HG03460 (cell line): ENCODE measurements around the gene ZNF682.
"Not testable (repeated sequence)": the region's sequence is repeated elsewhere in the genome, so short reads cannot be mapped to it uniquely, and the experiment has no call there.

ENCODE experiments used
- ATAC-seq: cut with Tn5 transposase; IDR thresholded peaks from one replicate; pipeline ENCODE4 v1.9.1; 2021; ENCODE audit not compliant: unreplicated experiment

The ZNF682 gene

DNA sequence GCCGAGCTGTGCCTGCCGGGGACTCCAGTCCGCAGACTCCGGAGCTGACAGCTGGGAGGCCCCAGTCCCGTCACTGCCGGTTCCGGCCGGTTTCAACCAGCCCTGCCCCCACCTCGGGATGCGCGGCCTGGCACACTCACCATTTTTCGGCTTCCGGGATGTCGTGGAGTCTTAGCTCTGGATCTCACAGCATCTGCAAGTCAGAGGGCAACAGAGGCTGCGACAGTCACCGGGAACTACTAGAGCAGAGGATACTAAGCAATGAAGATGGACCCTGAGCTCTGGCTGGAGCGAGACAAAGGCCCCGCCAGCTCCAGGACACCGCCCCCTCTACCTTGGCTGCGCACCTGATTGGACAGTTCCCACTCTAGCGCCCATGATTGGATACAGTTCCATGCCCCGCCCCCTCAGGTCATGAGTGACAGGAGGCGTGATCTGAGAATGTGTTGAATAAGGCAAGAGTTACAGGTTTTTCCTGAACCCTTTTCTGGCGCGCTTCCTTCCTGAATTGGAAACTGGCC lies at the start of gene ZNF682:
ZNF682 (minus strand) TSS at position 303 of the 521 bp plus-strand sequence; CDS start at position 143, 160 bp downstream.
- peak; percentile 98 for ATAC-seq

DNA sequence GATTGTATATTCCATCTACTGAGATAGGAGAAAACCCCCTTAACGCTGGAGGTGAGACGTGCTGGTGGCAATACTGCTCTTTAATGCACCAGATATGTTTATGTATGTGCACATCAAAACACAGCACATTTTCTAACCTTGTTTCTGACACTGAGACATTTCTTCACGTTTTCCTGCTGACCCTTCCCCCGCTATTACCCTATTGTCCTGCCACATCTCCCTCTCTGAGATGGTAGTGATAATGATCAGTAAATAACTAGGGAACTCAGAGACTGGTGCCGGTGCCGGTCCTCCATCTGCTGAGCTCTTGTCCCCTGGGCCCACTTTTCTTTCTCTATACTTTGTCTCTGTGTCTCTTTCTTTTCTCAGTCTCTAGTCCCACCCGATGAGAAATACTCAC lies 43.6 kb upstream of the ZNF682 start:
- ATAC-seq: not testable (repeated sequence)

DNA sequence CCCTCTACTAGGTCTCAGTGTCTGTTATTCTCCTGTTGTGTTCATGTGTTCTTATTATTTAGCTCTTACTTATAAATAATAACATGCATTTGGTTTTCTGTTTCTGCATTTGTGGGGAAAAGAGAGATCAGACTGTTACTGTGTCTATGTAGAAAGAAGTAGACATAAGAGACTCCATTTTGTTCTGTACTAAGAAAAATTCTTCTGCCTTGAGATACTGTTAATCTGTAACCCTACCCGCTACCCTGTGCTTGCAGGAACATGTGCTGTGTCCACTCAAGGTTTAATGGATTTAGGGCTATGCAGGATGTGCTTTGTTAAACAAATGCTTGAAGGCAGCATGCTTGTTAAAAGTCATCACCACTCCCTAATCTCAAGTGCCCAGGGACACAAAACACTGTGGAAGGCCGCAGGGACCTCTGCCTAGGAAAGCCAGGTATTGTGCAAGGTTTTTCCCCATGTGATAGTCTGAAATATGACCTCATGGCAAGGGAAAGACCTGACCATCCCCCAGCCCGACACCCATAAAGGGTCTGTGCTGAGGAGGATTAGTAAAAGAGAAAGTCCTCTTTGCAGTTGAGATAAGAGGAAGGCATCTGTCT lies 43.0 kb upstream of the ZNF682 start:
- not testable (repeated sequence) for ATAC-seq

DNA sequence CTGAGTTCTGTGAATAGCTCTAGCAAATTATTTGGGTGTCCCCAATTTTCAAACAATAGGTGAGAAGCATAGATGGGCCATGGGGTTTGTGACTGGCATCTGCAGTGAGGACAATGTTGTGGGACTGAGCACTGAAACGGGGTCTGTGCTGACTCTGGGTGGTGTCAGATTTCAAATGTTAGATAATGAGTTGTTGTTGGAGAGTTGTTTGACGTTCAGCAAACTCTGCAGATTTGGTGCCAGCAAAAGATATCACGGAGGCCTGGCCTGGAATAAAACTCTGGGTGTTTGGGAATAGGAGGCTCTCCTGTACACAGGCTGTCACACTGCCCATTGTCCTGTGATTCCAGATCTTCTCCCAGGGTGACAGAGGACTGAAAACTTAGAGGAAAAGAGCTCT lies 41.4 kb upstream of the ZNF682 start:
- no peak for ATAC-seq

DNA sequence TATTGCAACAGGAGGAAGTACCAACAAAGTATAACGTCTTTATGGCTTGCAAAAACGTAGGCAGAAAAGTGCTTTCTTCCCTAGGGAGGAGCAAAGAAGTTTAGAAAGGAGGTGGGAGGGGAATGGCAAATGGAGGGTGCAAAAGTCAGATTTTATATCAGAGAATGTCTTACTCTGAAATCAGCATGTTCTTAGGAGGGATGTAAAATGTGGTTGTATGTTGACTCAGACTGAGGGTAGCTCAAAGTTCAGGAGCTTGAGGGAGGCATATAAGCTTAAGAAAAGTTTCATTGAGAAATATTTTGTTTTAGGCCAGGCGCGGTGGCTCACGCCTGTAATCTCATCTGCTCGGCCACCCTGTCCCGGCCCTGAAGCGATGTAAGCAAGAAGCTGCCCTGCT lies 40.2 kb upstream of the ZNF682 start:
- ATAC-seq: no peak

DNA sequence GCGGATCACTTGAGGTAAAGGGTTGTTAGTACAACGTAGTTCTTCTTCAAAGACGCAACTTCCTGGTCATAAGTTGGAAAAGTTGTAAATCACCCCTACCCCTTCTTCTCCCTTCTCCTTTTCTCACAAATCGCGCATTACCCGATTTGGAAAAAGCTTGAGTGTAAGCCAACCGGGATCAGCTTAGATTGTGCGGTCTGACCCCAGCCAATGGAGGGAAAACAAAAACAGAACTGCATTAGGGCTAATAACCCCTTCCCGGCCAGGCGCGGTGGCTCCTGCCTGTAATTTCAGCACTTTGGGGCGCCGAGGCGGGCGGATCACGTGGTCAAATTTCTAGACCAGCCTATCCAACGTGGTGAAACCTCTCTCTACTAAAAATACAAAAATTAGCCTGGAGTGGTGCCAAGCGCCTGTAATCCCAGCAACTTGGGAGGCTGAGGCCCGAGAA lies 39.3 kb upstream of the ZNF682 start:
- ATAC-seq: peak; percentile 5

DNA sequence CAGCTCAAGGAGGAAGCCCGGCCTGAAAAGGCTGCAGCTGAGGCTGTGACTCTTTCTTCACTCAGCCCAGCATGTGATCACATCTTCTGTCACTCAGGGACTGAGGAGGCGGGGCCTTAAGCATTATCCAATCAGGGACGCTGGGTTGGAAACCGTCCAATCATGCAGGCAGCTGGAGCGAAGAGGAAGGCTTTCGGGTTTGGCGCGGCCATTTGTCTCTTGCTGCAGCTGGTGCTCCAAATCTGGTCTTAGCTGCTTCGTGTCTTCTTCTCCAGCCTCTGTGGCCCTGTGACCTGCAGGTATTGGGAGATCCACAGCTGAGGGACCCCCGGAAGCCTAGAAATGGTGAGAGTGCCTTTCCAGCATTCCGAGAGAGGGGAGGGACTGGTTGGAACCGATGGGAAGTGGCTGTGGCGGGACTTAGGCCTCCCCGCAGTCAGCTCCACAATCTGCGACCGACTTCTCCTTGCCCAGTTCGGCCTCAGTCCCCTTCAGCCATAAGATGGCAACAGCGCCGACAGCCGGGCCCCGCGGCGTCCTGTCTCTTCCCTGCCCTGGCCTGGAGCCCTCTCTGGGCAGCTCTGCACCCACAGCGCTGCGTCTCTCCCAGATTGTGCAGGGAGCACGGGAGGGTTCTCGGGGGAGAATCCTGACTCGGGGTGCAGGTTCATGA lies 38.6 kb upstream of the ZNF682 start, which contains the start of gene ZNF90:
ZNF90 (plus strand) TSS at position 210 of the 673 bp plus-strand sequence; CDS start at position 343, 133 bp downstream.
- peak; percentile 95 for ATAC-seq

DNA sequence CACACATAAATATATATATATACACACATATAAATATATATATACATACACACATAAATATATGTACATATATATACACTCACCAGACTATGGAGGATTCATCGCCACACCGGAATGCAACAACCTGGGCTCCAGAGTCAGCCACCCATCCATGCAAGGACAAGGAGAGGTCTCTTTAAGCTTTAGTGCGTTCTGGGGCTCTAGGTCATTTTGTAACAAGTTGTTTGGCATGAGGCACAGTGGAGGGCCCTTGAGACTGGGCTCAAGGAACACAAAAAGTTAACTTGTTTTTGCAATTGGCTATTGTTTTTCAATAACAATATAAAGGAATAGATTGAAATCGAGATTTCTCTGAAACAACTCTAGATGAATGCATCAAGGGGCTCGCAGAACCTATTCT lies 33.6 kb upstream of the ZNF682 start:
- no peak for ATAC-seq

DNA sequence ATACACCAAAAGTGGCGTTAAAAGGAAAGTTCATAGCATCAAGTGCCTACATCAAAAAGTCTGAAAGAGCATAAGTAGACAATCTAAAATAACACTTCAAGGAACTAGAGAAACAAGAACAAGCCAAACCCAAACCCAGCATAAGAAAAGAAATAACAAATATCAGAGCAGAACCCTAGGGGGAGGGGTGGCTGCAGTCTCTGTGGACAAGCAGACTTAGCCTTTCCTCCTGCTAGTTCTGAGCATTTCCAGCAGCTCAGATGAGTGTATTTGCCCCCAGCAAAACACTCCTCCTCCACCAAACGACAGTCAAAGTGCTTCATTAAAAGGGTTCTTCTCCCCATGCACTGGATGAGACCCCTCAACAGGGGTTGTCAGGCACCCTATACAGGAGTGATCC lies 31.4 kb upstream of the ZNF682 start:
- no peak for ATAC-seq

DNA sequence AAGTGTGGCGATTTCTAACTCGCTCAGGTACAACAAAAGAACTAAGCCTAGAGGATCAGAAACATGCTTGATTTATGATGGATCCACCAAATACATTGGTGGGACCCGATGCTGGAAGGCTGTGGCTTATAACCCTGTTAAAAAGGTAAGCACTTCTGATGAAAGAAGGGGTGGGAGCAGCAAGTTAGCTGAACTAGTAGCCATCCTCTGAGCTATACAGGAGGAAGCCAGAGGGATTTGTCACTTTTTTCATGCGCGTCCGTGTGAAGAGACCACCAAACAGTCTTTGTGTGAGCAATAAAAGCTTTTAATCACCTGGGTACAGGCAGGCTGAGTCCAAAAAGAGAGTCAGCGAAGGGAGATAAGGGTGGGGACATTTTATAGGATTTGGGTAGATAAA lies 29.3 kb upstream of the ZNF682 start:
- ATAC-seq: not testable (repeated sequence)

DNA sequence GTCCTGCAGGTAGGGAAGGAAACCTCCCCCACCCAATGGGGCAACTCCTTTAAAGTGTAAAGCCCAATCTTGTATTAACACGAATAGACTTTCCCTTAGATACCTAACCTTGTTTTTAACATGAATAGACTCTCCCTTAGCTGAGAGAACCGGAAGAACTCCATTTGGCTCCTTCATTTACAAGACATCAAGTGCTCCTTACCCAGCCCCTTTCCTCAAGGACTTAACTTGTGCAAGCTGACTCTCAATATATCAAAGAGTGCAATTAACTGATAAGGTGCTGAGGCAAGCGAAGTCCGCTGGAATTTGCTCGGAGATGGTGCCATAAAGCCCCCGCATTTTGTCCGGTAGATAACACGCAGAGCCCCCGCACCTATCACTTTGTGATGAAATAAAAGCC lies 28.6 kb upstream of the ZNF682 start:
- no peak for ATAC-seq

DNA sequence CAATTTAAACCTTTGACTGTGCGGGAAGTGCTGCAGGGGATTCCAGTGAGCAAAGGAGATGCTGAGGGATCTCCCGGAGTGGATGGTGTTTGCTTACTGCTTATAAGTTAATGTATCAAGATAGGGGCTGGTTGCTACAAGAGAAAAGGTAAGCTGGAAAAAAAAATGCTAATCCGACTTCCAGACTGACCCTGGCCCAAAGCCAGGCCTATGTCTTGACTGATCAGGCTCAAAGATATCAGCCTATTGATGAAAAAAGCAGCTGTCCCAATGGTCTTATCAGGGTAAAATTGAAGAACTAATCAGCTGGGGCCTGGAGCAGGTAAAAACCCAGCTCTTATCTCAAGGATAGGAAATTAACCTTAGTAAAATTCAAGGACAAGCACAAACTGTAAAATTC lies 27.6 kb upstream of the ZNF682 start:
- no peak for ATAC-seq

DNA sequence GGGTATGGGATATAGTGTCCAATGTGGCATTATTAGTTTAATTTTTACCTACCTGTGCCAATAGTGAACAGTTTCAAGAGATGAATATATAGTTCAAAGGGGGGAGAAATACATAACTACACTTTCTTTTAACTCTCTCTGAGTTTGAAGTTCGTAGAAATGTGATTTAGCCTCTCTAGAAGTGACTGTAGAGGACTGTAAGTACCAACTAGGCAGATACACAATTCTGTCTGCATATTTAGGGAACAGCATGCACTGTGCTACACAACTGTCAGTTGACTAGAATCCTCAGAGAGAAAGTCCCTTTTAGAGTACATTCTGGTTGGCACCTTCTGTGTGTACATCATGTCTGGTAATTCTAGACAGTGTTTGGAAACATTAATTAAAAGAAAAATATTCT lies 21.0 kb upstream of the ZNF682 start:
- ATAC-seq: no peak

DNA sequence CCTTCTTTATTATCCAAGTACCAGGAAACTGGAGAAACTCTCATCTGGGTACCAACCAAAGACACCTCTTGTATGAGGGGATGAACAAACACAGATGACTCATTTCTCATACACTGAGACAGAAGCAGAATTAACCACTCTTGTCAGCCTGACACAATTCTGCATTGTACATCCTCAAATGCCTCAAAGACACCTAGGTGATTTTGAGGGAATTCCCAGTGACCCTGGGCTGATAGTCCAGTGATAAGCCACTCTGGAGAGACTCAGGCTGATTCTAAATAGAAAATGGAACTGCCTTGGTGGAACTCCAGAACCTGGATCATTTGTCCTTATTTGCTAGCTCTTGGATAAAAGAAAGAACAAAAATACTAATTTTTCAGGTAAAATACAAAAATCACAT lies 19.4 kb upstream of the ZNF682 start:
- ATAC-seq: not testable (repeated sequence)

DNA sequence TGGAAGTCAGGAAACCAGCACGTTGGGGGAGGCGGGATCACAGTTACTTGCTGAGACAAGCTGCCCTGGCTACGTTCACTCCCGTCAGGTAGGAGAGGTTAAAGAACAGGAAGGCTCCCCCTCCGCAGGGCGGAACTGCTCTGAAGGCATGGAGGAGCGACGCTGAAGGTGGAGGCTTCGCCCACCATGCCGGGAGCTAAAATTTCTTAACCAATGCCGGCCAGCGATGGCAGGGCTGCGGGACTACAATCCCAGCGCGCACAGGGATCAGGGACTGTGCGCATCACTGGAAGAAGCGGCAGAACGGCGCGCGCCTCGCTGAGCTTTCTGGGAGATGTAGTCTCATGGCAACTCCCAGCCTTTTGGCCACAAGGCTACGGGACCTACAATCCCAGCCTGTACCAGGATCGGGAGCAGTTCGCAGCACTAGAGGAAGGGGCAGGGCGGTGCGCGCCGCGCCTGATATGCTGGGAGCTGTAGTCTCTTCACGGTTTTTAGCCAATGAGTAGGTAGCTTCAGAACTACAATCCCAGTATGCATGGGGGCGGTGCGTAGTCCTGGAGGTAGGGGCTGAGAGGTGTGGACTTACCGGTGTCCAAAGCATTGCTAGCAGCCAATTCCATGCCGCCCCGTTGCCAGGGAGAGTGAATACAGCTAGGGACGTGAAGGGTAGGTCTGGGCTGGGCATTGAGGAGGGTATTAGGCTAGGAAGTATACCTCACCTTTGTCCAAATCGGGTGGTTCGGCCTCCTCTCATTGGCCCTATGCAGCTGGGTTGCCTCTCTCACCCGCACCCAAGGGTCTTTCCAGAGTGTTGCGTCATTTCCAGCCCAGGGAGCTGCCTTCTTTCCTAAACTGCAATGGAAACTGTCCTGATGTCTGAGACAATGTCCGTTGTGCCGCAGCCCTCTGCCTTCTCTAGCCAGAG lies 12.8 kb upstream of the ZNF682 start:
- peak; percentile 91 for ATAC-seq

DNA sequence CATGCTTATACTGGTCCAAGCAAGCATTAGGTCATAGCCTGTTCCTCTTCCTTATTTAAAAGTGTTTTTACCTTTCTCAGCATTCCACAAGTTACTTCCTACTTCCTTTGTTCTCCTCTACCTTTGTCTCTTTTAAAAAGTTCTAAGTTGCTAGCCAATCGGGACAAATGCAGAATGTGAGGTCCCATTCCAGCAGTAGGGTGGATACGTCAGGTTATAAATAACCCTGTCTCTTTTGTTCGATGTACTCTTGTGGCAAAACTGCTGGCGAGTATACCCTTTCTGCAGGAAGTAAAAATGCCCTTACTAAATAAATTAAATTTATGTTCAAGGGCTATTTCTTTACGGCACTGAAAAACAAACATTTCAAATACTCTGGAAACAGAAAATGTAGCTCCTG lies 6.4 kb upstream of the ZNF682 start:
- ATAC-seq: not testable (repeated sequence)

DNA sequence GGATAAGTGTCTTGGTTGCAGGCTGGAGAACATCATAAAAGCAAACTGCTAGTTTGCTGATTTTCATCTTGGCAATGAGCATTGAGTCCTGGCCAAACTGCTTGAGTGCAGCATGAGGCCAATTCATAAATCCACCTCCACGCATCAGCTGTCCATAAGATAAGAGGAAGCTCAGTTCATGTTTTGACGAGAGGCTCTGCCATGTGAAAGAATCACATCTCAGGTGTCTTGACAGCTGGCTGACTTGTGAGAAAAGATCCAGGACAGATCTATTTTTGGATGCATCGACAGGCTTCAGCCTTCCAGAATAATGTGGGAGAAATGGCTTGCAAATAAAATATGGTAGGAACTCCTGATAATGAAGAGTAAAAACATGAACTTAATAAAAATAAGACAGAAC lies 5.4 kb upstream of the ZNF682 start:
- no peak for ATAC-seq

DNA sequence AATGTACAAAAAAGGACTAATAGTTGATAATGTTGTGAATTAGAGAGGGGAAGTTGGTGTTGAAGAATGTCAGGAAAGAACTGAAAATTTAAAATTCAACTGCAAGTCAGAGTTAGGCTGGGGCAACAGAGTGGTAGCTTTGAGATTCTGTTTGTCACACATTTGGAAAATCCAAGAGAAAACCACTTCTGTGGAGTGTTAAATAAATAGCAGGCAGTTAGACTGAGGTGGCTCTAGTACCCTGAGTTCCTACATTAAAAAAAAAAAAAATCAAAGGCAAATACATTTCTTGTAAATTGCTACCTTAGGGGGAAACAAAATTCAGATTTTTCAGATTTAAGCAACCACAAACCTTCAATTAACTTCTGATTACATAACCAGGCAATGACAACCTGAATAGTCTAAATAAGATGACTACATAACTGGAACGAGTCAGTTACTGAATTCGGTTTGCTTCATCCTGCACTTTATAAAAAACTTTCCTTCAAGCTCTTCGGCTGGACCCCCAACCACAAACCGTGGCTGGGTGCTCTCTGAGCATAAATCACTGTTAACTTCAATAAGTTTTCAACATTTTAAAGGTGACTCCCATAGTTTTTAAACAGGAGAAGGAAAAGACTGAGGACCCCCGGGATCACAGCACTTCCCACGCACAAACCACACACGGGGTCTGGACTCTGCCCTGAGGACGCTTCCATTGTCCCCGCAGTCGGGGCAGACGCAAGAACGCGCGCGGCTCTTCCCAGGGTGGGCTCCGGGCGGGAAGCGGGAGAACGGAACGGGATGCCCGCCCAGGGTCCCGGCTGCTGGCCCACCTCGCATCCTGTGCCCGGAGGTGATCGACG lies 725 bp downstream of the ZNF682 start:
- ATAC-seq: no peak

DNA sequence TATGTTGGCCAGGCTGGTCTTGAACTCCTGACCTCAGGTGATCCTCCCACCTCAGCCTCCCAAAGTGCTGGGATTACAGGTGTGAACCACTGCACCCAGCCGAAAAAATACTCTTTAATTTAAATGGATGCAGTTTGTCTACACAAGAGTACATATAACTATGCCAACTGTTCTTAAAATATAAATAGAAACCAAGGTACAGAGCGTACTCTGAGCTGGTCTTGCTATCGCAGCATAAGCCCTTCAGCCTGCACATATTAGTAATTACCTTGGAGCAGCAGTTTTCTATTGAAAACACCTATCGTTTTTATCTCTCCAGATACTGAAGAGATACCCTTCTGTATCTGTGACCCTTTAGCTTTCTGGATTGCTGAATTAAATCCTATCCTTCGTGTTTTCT lies 3.4 kb downstream of the ZNF682 start:
- no peak for ATAC-seq

DNA sequence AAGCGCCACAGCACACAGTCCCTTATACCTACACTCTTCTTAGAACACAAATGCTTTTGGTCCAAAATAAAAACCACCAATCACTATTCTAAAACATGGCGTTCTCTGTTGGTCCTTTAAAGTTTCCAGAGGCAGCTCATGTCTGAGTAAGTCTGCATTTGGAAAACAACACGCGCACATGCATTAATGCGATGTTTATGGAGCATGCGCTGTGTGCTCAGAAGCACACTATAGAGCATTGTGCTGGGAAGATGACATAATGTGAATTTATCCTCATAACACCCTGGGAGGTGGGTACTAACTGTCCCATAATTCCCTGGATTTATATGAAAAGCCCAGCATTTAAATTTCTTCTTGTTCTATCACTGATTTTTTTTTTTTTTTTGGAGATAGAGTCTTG lies 10.7 kb downstream of the ZNF682 start:
- no peak for ATAC-seq
